ENCODE measurements around the gene MIOS. TPM values are rescaled to one million over a fixed set of nuclear protein-coding genes. Genes with fewer than 3 reads are reported as not detected.

Gene MIOS
- total and polyA plus RNA-seq, 2 of the 8 experiments (the other 6 are each of a cell fraction or from before 2014, with no cell fraction given): 15.5 to 50.7 TPM

DNA sequence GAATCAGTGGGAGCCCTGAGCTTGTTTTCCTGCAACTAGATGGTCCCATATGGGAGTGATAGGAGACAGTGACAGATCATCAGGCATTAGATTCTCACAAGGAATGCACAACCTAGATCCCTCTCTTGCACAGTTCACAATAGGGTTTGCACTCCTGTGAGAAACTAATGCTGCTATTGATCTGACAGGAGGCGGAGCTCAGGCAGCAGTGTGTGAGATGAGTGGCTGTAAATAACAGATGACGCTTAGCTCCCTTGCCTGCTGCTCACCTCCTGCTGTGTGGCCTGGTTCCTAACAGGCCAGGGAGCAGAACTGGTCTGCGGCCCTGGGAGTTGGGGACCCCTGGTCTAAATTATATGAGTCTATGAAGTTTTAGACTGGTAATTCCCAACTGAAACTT lies 3.9 kb downstream of the MIOS start:
- TF ChIP-seq CBX5 (IDR thresholded peaks at IDR 0.05; ENCODE audit: low read depth, low read length) (no peak), BCL11A (IDR thresholded peaks at IDR 0.05; ENCODE audit: low read depth in 2 of 2, low read length in 2 of 2) (no peak), KDM4A (IDR thresholded peaks at IDR 0.05; ENCODE audit: low read depth, low read length, severe bottlenecking) (no peak), CHD1 (IDR thresholded peaks at IDR 0.05; ENCODE audit: low read depth, low read length) (no peak), SAP30 (IDR thresholded peaks at IDR 0.05; ENCODE audit: insufficient read depth, insufficient replicate concordance, low read length) (no peak), TAF1 (IDR thresholded peaks at IDR 0.05; ENCODE audit: low read depth, low read length) (no peak), TCF12 (IDR thresholded peaks at IDR 0.05; ENCODE audit: low read depth, low read length) (no peak)
- no peak overlapping the region for H2BK15ac ChIP-seq (ENCODE audit: low read length)
- H3K27ac ChIP-seq (ENCODE audit: low read depth, low read length): no peak overlapping the region
- no peaks in the 10 kb centered on the region for H3K79me1 ChIP-seq (ENCODE audit: low read depth, low read length)
- WGBS, 2 experiments (ENCODE audit: extremely low coverage in 1 of 2, insufficient coverage in 1 of 2, insufficient read length in 1 of 2, insufficient replicate concordance in 2 of 2, low coverage in 1 of 2, low lambda C conversion rate in 2 of 2, missing lambda C conversion rate in 1 of 2): 88% methylated on average over 3 of the region's 3 CpGs; no CpG with 5 or more reads in 1 of the 2 experiments
- peaks cover 0 to 20% (median 8%) of the 10 kb centered on the region in 4 experiments; a peak in 3 of 8 replicates for H3K36me3 ChIP-seq (ENCODE audit: control insufficient read depth in 2 of 4, insufficient read depth in 4 of 4, low read length in 3 of 4)
- H3K4ac ChIP-seq (replicated peaks; ENCODE audit: insufficient read length, low read depth, low read length): no peak overlapping the region
- H3K14ac ChIP-seq (ENCODE audit: insufficient read length): no peak overlapping the region
- no peaks in the 10 kb centered on the region for H3K27me3 ChIP-seq (replicated peaks in 1 of 4; ENCODE audit: control insufficient read depth in 3 of 4, extremely low read depth in 1 of 4, insufficient read depth in 3 of 4, low read length in 3 of 4)
- peaks cover 16 to 75% of the 10 kb centered on the region in 2 experiments for H3K79me2 ChIP-seq (ENCODE audit: control insufficient read depth in 1 of 2, insufficient read depth in 2 of 2, low read length in 2 of 2)
- H4K20me1 ChIP-seq (replicated peaks in 1 of 2; ENCODE audit: control insufficient read depth in 1 of 2, insufficient read depth in 2 of 2, low read length in 2 of 2): peaks cover 0 to 2% of the 10 kb centered on the region in 2 experiments
- no peak overlapping the region for H2BK20ac ChIP-seq (ENCODE audit: low read length)
- H4K91ac ChIP-seq (replicated peaks; ENCODE audit: insufficient read length, low read length): no peak overlapping the region
- ChIA-PET POLR2A (ENCODE audit: partially characterized antibody) (no interaction called here), CTCF (ENCODE audit: partially characterized antibody) (interaction anchor here (1.3 kb wide), 1 partner anchor 616 kb away, joined by 3 read pairs; no protein-coding TSS in a partner anchor)
- H3K9me3 ChIP-seq (ENCODE audit: insufficient read depth in 2 of 2, low read depth in 1 of 2, low read length in 1 of 2): peaks cover 3 to 7% of the 10 kb centered on the region in 2 experiments
- H3K18ac ChIP-seq (ENCODE audit: extremely low read depth, low read length): no peak overlapping the region
- H3K56ac ChIP-seq (replicated peaks; ENCODE audit: insufficient read length, low read depth, low read length): no peak overlapping the region
- H2AK5ac ChIP-seq (ENCODE audit: low read depth, low read length): no peak overlapping the region
- no peak overlapping the region for H3K4me3 ChIP-seq (ENCODE audit: extremely low read depth in 1 of 4, insufficient read depth in 2 of 4, low read depth in 3 of 4, low read length in 4 of 4)
- no peak overlapping the region for H4K8ac ChIP-seq (ENCODE audit: extremely low read depth, insufficient read depth, low read length)
- H2AFZ ChIP-seq (ENCODE audit: low read length): no peak overlapping the region
- H3K23ac ChIP-seq (ENCODE audit: insufficient read length): no peak overlapping the region
- H3K4me1 ChIP-seq (replicated peaks in 1 of 4; ENCODE audit: control insufficient read depth in 3 of 4, insufficient read depth in 4 of 4, low read length in 3 of 4): peaks cover 5 to 11% (median 6%) of the 10 kb centered on the region in 4 experiments; a peak in 6 of 7 replicates
- H2BK12ac ChIP-seq (ENCODE audit: low read depth, low read length): no peak overlapping the region
- FAIRE-seq: no peak
- no peak overlapping the region for H4K5ac ChIP-seq (ENCODE audit: insufficient read length, low read depth, low read length)
- no peak for DNase-seq (ENCODE audit: low read depth in 1 of 2, low spot score in 2 of 2)
- H2BK120ac ChIP-seq (replicated peaks; ENCODE audit: low read depth, low read length): no peak overlapping the region
- H2BK5ac ChIP-seq (ENCODE audit: low read depth, low read length): no peak overlapping the region
- no peak overlapping the region for H3K4me2 ChIP-seq (ENCODE audit: insufficient read depth in 1 of 2, low read depth in 2 of 2, low read length in 2 of 2)
- no peak overlapping the region for H3K9ac ChIP-seq (replicated peaks in 1 of 4; ENCODE audit: extremely low read depth in 1 of 4, low read depth in 3 of 4, low read length in 3 of 4)
- no peaks in the 10 kb centered on the region; the same call in 1 of the 2 replicates for H3K23me2 ChIP-seq (ENCODE audit: low read depth, low read length)

All from H1 (cell line).